ENCODE results near the gene FHL2. TPM values are rescaled to one million over a fixed set of nuclear protein-coding genes. Genes with fewer than 3 reads are reported as not detected.

FHL2 gene
- total and polyA plus RNA-seq, 2 of the 13 experiments (the other 11 are each of a cell fraction or from before 2014, with no cell fraction given): 1.9 to 74.8 TPM

DNA sequence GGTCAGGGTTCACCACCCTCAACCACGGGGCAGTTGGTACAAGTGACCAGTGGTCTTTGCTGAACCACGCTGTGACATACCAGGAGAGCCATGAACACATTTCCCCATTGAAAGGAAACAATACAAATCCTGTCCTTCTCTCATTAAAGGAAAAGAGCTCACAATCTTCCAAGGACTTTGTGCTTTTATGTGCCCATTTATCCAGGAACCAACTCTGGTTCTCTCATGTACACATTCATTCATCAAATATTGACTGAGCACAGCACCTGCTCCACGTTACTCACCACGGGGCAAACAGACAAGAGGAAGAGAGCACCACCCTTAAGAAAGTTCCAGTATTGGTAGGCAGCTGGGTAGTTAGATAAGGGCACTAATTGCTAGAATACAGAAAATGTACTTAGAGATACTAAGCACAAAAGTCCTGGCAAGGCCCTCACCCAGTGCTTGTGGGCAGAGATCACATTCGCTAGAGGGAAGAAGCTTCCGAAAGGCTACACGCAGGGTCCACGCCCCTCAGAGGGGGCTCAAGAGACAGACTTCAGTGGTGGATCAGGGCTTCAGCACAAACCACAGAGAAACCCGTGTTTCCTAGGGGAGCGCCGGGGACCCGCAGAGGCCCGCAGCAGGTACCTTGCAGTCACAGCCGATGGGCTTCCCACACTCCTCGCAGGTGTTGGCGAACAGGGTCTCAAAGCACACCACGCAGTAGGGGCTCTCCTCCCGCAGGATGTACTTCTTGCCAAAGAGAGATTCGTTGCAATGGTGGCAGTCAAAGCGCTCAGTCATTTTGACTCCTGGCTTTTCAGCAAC, 12.9 kb downstream of the FHL2 start (continued):
- TF ChIP-seq, protein P1, sequence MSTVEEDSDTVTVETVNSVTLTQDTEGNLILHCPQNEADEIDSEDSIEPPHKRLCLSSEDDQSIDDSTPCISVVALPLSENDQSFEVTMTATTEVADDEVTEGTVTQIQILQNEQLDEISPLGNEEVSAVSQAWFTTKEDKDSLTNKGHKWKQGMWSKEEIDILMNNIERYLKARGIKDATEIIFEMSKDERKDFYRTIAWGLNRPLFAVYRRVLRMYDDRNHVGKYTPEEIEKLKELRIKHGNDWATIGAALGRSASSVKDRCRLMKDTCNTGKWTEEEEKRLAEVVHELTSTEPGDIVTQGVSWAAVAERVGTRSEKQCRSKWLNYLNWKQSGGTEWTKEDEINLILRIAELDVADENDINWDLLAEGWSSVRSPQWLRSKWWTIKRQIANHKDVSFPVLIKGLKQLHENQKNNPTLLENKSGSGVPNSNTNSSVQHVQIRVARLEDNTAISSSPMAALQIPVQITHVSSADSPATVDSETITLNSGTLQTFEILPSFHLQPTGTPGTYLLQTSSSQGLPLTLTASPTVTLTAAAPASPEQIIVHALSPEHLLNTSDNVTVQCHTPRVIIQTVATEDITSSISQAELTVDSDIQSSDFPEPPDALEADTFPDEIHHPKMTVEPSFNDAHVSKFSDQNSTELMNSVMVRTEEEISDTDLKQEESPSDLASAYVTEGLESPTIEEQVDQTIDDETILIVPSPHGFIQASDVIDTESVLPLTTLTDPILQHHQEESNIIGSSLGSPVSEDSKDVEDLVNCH (CRISPR knock-in tag; IDR thresholded peaks at IDR 0.05): no peak
- no peak for TF ChIP-seq ZZZ3 (CRISPR knock-in tag; IDR thresholded peaks at IDR 0.05; ENCODE audit: borderline replicate concordance)
- TF ChIP-seq, protein P2, sequence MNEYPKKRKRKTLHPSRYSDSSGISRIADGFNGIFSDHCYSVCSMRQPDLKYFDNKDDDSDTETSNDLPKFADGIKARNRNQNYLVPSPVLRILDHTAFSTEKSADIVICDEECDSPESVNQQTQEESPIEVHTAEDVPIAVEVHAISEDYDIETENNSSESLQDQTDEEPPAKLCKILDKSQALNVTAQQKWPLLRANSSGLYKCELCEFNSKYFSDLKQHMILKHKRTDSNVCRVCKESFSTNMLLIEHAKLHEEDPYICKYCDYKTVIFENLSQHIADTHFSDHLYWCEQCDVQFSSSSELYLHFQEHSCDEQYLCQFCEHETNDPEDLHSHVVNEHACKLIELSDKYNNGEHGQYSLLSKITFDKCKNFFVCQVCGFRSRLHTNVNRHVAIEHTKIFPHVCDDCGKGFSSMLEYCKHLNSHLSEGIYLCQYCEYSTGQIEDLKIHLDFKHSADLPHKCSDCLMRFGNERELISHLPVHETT (CRISPR knock-in tag; conservative IDR thresholded peaks at IDR 0.05): no peak
- TF ChIP-seq ZNF562 (CRISPR knock-in tag; IDR thresholded peaks at IDR 0.05; ENCODE audit: borderline replicate concordance): no peak
- no peak for TF ChIP-seq MZF1 (CRISPR knock-in tag; IDR thresholded peaks at IDR 0.05; ENCODE audit: borderline replicate concordance)
- TF ChIP-seq ATF1 (CRISPR knock-in tag; IDR thresholded peaks at IDR 0.05): no peak
- TF ChIP-seq, protein P3, sequence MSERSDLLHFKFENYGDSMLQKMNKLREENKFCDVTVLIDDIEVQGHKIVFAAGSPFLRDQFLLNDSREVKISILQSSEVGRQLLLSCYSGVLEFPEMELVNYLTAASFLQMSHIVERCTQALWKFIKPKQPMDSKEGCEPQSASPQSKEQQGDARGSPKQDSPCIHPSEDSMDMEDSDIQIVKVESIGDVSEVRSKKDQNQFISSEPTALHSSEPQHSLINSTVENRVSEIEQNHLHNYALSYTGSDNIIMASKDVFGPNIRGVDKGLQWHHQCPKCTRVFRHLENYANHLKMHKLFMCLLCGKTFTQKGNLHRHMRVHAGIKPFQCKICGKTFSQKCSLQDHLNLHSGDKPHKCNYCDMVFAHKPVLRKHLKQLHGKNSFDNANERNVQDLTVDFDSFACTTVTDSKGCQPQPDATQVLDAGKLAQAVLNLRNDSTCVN (CRISPR knock-in tag; IDR thresholded peaks at IDR 0.05; ENCODE audit: borderline replicate concordance): no peak
- TF ChIP-seq RXRB (CRISPR knock-in tag; IDR thresholded peaks at IDR 0.05; ENCODE audit: borderline replicate concordance): no peak
- TF ChIP-seq ZBTB3 (CRISPR knock-in tag; IDR thresholded peaks at IDR 0.05; ENCODE audit: borderline replicate concordance, low read depth): no peak
- TF ChIP-seq, protein P4, sequence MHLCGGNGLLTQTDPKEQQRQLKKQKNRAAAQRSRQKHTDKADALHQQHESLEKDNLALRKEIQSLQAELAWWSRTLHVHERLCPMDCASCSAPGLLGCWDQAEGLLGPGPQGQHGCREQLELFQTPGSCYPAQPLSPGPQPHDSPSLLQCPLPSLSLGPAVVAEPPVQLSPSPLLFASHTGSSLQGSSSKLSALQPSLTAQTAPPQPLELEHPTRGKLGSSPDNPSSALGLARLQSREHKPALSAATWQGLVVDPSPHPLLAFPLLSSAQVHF (CRISPR knock-in tag; IDR thresholded peaks at IDR 0.05): no peak
- no peak for TF ChIP-seq GPN1 (CRISPR knock-in tag; IDR thresholded peaks at IDR 0.05; ENCODE audit: borderline replicate concordance)
- no peak for TF ChIP-seq KDM4B (CRISPR knock-in tag; IDR thresholded peaks at IDR 0.05)
- TF ChIP-seq PHF5A (CRISPR knock-in tag; IDR thresholded peaks at IDR 0.05; ENCODE audit: low read depth, unreplicated experiment): no peak
- TF ChIP-seq BHLHE40 (IDR thresholded peaks at IDR 0.05; ENCODE audit: low read length): no peak
- TF ChIP-seq U2AF1 (optimal IDR thresholded peaks at IDR 0.05; ENCODE audit: low read depth, low read length): no peak
- no peak for TF ChIP-seq ZNF556 (CRISPR knock-in tag; IDR thresholded peaks at IDR 0.05; ENCODE audit: borderline replicate concordance)
- peak; percentile 70; the same call in 1 of the 2 replicates for TF ChIP-seq ZNF3 (CRISPR knock-in tag; IDR thresholded peaks at IDR 0.05)
- no peak for TF ChIP-seq SMAD9 (CRISPR knock-in tag; IDR thresholded peaks at IDR 0.05)
- no peak for TF ChIP-seq GTF2F1 (IDR thresholded peaks at IDR 0.05; ENCODE audit: low read length)
- TF ChIP-seq ESRRA (CRISPR knock-in tag; IDR thresholded peaks at IDR 0.05; ENCODE audit: low read depth): no peak
- no peak for TF ChIP-seq NONO (IDR thresholded peaks at IDR 0.05)
- TF ChIP-seq NONO (CRISPR knock-in tag; conservative IDR thresholded peaks at IDR 0.05): no peak

All from HepG2 (cell line).